ENCODE results near the gene POLE2.

GRCh38 chr14:49687942-49688700 is at the start of gene POLE2:
- no peak for TF ChIP-seq CTCF (conservative IDR thresholded peaks at IDR 0.05 in 1 of 2, IDR thresholded peaks at IDR 0.05 in 1 of 2; ENCODE audit: low read depth in 1 of 2, low read length in 2 of 2)
- no peak for TF ChIP-seq EZH2 (IDR thresholded peaks at IDR 0.05; ENCODE audit: low read length, missing control alignments)
